Measurements from ENCODE around the gene NEK3.
A peak's percentile ranks its signal among the peaks of the same experiment; 100 is the strongest.
"Not testable (repeated sequence)": the region's sequence is repeated elsewhere in the genome, so short reads cannot be mapped to it uniquely, and the experiment has no call there.

The NEK3 gene

GRCh38 chr13:52159159-52159982 is at the start of gene NEK3:
Gene NEK3, minus strand, starts transcription at chr13:52159597. Its CDS starts 3,406 bp downstream, at chr13:52156191.
- H3K4me3 ChIP-seq (ENCODE audit: low read depth, low read length) = peak within 1 kb of the TSS; percentile 74
- no peak for TF ChIP-seq CTCF (IDR thresholded peaks at IDR 0.05; ENCODE audit: borderline replicate concordance, insufficient read depth, low read depth, low read length)

GRCh38 chr13:52208384-52208783 is 49.0 kb upstream of the NEK3 start:
- H3K4me3 ChIP-seq (ENCODE audit: low read depth, low read length) = not testable (repeated sequence)

GRCh38 chr13:52207896-52208295 is 48.5 kb upstream of the NEK3 start:
- not testable (repeated sequence) for H3K4me3 ChIP-seq (ENCODE audit: low read depth, low read length)

- not testable (repeated sequence) for H3K4me3 ChIP-seq (ENCODE audit: low read depth, low read length)
These were observed 47.9 kb upstream of the NEK3 start for GRCh38 chr13:52207337-52207736.

GRCh38 chr13:52204546-52204945 is 45.1 kb upstream of the NEK3 start:
- H3K4me3 ChIP-seq (ENCODE audit: low read depth, low read length) = not testable (repeated sequence)

- not testable (repeated sequence) for H3K4me3 ChIP-seq (ENCODE audit: low read depth, low read length)
These were observed 44.5 kb upstream of the NEK3 start for GRCh38 chr13:52203864-52204263.

- not testable (repeated sequence) for H3K4me3 ChIP-seq (ENCODE audit: low read depth, low read length)
These were observed 43.1 kb upstream of the NEK3 start for GRCh38 chr13:52202506-52202905.

- not testable (repeated sequence) for H3K4me3 ChIP-seq (ENCODE audit: low read depth, low read length)
These were observed 42.2 kb upstream of the NEK3 start for GRCh38 chr13:52201439-52202193.

GRCh38 chr13:52195401-52195837 is 36.0 kb upstream of the NEK3 start:
- TF ChIP-seq CTCF (IDR thresholded peaks at IDR 0.05; ENCODE audit: borderline replicate concordance, insufficient read depth, low read depth, low read length) = no peak
- H3K4me3 ChIP-seq (ENCODE audit: low read depth, low read length) = peak overlapping the region; percentile 74

GRCh38 chr13:52194184-52194868 is 34.9 kb upstream of the NEK3 start:
- peak overlapping the region; percentile 74 for H3K4me3 ChIP-seq (ENCODE audit: low read depth, low read length)
- no peak for TF ChIP-seq CTCF (IDR thresholded peaks at IDR 0.05; ENCODE audit: borderline replicate concordance, insufficient read depth, low read depth, low read length)

- peak overlapping the region; percentile 74 for H3K4me3 ChIP-seq (ENCODE audit: low read depth, low read length)
These were observed 34.3 kb upstream of the NEK3 start for GRCh38 chr13:52193587-52194183.

GRCh38 chr13:52187424-52188187 is 28.2 kb upstream of the NEK3 start:
- H3K4me3 ChIP-seq (ENCODE audit: low read depth, low read length) = not testable (repeated sequence)

All from GM12875 (cell line).